Gastrocnemius medialis (tissue), 4 donors: ENCODE measurements around the gene ROR1.

Experiments
- CTCF ChIP-seq, 5 experiments: fragments of 450-650 bp in 3 of 5; fragments of 200-600 bp in 2 of 5; sonication (generic) in 2 of 5; IDR thresholded peaks in 4 of 5; conservative IDR thresholded peaks in 1 of 5; 1 replicate in 4 of 5; 2 replicates in 1 of 5; pipeline ENCODE4 v1.5.1; 2016 to 2019; ENCODE audit warnings: antibody characterized with exemption in 5 of 5, mild to moderate bottlenecking in 3 of 5, moderate library complexity in 3 of 5
- POLR2A ChIP-seq, 2 donors: fragments of 450-650 bp; IDR thresholded peaks; one replicate each; pipeline ENCODE4 v1.6.1; 2017; ENCODE audit warnings: antibody characterized with exemption in 2 of 2, mild to moderate bottlenecking in 2 of 2, moderate library complexity in 2 of 2

GRCh38 chr1:64117492-64117891 lies 343.7 kb downstream of the ROR1 start:
- TF ChIP-seq CTCF (IDR thresholded peaks at IDR 0.05 in 4 of 5, conservative IDR thresholded peaks at IDR 0.05 in 1 of 5) (no peak), POLR2A (IDR thresholded peaks at IDR 0.05) (no peak)
